Activated CD8-positive, alpha-beta memory T cell treated with anti-CD3 and anti-CD28 coated beads, Interleukin-2, amount 10 ng/mL, durations not matched to agents 7 days and 5 days (primary cell): ENCODE results near the gene LDLRAD4. TPM values are rescaled to one million over a fixed set of nuclear protein-coding genes. Genes with fewer than 3 reads are reported as not detected.

ENCODE experiments used
- ATAC-seq: fragments of 150-1000 bp; cut with Tn5 transposase; one replicate; pipeline ENCODE4 v1.10.0; 2021; ENCODE audit warnings: moderate library complexity
- CTCF ChIA-PET: fragments of 350-600 bp; sonication (Branson Sonifier 250); formaldehyde crosslinking; loops from one replicate; lab custom pipeline; 2021; ENCODE audit warnings: antibody characterized with exemption; lab: Charles Lee
- DNase-seq: peaks from one replicate; pipeline ENCODE4 v3.0.0-alpha.2; 2020
- H3K27ac Mint-ChIP-seq: one replicate; pipeline ENCODE4 v1.8.0; 2021; ENCODE audit warnings: mild to moderate bottlenecking, mixed read lengths
- H3K27me3 Mint-ChIP-seq: one replicate; pipeline ENCODE4 v1.8.0; 2021; ENCODE audit warnings: mixed read lengths
- H3K36me3 Mint-ChIP-seq: one replicate; pipeline ENCODE4 v1.8.0; 2021; ENCODE audit warnings: mild to moderate bottlenecking, mixed read lengths
- H3K4me1 Mint-ChIP-seq: one replicate; pipeline ENCODE4 v1.8.0; 2021; ENCODE audit warnings: mixed read lengths
- H3K4me3 Mint-ChIP-seq: one replicate; pipeline ENCODE4 v1.8.0; 2021; ENCODE audit warnings: mild to moderate bottlenecking, moderate library complexity, mixed read lengths
- H3K9me3 Mint-ChIP-seq: one replicate; pipeline ENCODE4 v1.8.0; 2022; ENCODE audit warnings: low read depth, mixed read lengths
- total RNA-seq, 2 experiments: library from RNA; stranded (reverse); gene quantifications; one replicate each; pipeline ENCODE4 v1.2.3, GENCODE V29; 2021

The LDLRAD4 gene
- total RNA-seq = 10 to 100 TPM; 33.9 to 44.5 TPM

- H3K4me3 Mint-ChIP-seq = peak within 1 kb of the TSS; percentile 58
- H3K27me3 Mint-ChIP-seq = peaks cover 73% of the 10 kb centered on the region
- no peaks in the 10 kb centered on the region for H3K9me3 Mint-ChIP-seq
- H3K27ac Mint-ChIP-seq = peak within 1 kb of the TSS; percentile 45
- CTCF ChIA-PET = no interaction called here
- H3K4me1 Mint-ChIP-seq = peaks cover 17% of the 10 kb centered on the region
- ATAC-seq (peak; percentile 14), DNase-seq (no peak)
- H3K36me3 Mint-ChIP-seq = no peaks in the 10 kb centered on the region
These were observed at the start of gene LDLRAD4 for GRCh38 chr18:13218368-13218991. Gene LDLRAD4 (plus strand): TSS chr18:13218760.

DNA sequence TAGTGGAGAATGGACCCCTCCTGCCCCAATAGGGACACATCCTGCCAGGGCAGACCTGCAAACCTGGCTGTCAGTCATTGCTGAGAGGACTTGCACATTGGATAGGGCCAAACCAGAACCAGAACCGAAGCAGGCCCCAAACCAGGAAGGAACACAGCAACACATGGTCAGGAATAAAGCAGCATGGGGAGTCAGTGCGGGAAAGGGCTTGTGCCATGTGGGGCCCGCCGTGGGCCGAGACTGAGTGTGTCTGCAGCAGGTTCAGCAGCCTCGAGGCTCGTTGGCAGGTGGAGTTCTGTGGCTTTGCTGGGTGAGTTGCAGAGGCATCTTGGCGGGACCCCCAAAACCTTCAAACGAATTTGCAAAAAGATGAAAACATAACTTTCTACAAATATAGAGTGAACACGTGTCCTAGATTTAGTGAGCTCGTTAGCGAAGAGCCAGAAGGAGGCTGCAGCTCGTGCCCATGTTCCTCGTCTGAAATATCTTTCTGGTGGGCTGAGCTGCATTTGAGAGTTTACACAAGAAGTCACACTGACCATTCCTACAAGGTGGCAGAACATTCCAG is 44.9 kb upstream of the LDLRAD4 start:
- Mint-ChIP-seq H3K9me3 (no peaks in the 10 kb centered on the region), H3K27me3 (peaks cover 27% of the 10 kb centered on the region), H3K4me1 (peaks cover 16% of the 10 kb centered on the region), H3K4me3 (no peak overlapping the region), H3K27ac (no peak overlapping the region), H3K36me3 (no peaks in the 10 kb centered on the region)
- DNase-seq = no peak
- no peak for ATAC-seq
- CTCF ChIA-PET = interaction anchor here (1.4 kb wide), 1 partner anchor 14 kb away, joined by 4 read pairs; no protein-coding TSS in a partner anchor

- DNase-seq (no peak), ATAC-seq (no peak)
- Mint-ChIP-seq H3K36me3 (no peaks in the 10 kb centered on the region), H3K4me1 (peaks cover 30% of the 10 kb centered on the region), H3K4me3 (no peak overlapping the region), H3K9me3 (no peaks in the 10 kb centered on the region), H3K27ac (no peak overlapping the region), H3K27me3 (peaks cover 15% of the 10 kb centered on the region)
- CTCF ChIA-PET = no interaction called here
These were observed 43.3 kb upstream of the LDLRAD4 start for GRCh38 chr18:13175266-13175665.

DNA sequence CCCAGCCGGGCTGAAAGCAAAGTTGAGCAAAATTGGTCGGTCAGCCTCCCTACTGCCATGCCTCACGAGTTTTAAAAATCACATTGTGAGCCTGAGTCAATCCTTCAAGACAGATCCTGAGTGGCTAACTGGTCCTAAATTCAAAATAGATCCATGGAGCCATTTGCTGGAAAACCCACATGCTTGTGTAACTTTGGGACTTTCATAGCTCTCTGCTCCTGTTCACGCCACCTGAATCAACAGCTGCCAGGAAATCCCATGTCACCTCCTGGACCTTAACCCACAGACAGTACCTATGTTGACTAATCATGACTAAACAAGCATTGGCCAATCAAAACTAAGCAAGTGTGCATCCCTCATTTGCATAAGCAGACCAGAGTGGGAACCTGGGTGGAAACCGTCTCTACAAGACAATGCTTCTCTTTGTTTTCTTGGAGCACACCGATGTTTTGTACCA is 42.8 kb upstream of the LDLRAD4 start:
- peaks cover 15% of the 10 kb centered on the region for H3K27me3 Mint-ChIP-seq
- no peaks in the 10 kb centered on the region for H3K9me3 Mint-ChIP-seq
- peaks cover 33% of the 10 kb centered on the region for H3K4me1 Mint-ChIP-seq
- no peaks in the 10 kb centered on the region for H3K36me3 Mint-ChIP-seq
- no peak overlapping the region for H3K27ac Mint-ChIP-seq
- no peak for DNase-seq
- H3K4me3 Mint-ChIP-seq = no peak overlapping the region
- ATAC-seq = no peak
- CTCF ChIA-PET = no interaction called here

DNA sequence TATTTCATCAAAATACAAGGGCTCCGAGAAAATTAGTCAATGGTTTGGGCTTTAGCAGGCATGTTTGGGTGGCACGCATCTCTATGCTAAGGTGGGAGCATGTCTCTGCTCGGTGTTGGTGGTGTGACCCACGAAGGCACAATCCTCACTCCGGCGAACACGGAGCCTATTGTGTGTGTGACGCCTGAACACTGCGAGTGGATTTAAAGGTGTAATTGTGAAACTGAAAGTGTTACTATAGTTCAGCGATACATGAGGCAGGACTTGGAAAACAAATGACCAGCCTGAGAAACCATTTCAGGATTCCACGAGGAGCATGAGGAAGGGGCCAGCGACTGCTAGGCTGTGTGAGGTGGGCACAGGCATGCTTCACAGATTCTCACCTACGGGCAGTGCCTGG is 41.7 kb upstream of the LDLRAD4 start:
- Mint-ChIP-seq H3K9me3 (no peaks in the 10 kb centered on the region), H3K4me1 (peaks cover 33% of the 10 kb centered on the region), H3K27me3 (peaks cover 18% of the 10 kb centered on the region), H3K36me3 (no peaks in the 10 kb centered on the region), H3K27ac (peak overlapping the region; percentile 53), H3K4me3 (peak overlapping the region; percentile 64)
- CTCF ChIA-PET = interaction anchor here (0.9 to 1.5 kb wide), 2 partner anchors 8 to 17 kb away, joined by 3 read pairs; no protein-coding TSS in a partner anchor
- DNase-seq (no peak), ATAC-seq (peak; percentile 40)

DNA sequence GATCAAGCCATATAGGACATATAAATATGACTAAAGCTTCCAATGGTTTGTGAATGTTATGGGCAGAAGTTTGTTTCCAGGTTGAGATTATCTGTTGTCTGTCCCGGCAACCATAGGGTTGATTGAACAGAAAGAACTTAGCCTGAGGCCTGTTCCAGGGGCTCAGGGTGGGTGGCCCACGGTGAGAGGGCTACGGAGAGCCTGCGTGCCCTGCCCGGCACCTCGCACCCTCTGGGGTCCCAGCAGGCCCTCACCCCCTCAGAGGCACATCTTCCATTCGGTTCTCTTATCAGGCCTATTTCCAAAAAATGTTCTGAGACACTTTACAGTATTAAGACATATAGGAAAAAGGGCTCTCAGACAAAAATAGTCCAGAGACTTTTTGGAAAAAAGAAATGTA is 40.4 kb upstream of the LDLRAD4 start:
- DNase-seq (no peak), ATAC-seq (no peak)
- H3K9me3 Mint-ChIP-seq = no peaks in the 10 kb centered on the region
- peaks cover 33% of the 10 kb centered on the region for H3K4me1 Mint-ChIP-seq
- no peak overlapping the region for H3K4me3 Mint-ChIP-seq
- CTCF ChIA-PET = interaction anchor here (1.2 to 1.5 kb wide), 2 partner anchors 9 to 19 kb away, joined by 3 to 5 read pairs; no protein-coding TSS in a partner anchor
- H3K36me3 Mint-ChIP-seq = no peaks in the 10 kb centered on the region
- no peak overlapping the region for H3K27ac Mint-ChIP-seq
- H3K27me3 Mint-ChIP-seq = peaks cover 26% of the 10 kb centered on the region

GRCh38 chr18:13178976-13179375 is 39.6 kb upstream of the LDLRAD4 start:
- Mint-ChIP-seq H3K4me3 (no peak overlapping the region), H3K9me3 (no peaks in the 10 kb centered on the region), H3K36me3 (no peaks in the 10 kb centered on the region), H3K27ac (no peak overlapping the region), H3K4me1 (peaks cover 33% of the 10 kb centered on the region), H3K27me3 (peaks cover 30% of the 10 kb centered on the region)
- DNase-seq (no peak), ATAC-seq (peak; percentile 48)
- CTCF ChIA-PET = interaction anchor here (1.2 kb wide), 2 partner anchors 19 to 633 kb away, joined by 3 to 5 read pairs; no protein-coding TSS in a partner anchor

- Mint-ChIP-seq H3K27ac (peak overlapping the region; percentile 2), H3K36me3 (no peaks in the 10 kb centered on the region), H3K27me3 (peaks cover 30% of the 10 kb centered on the region), H3K9me3 (no peaks in the 10 kb centered on the region), H3K4me3 (no peak overlapping the region), H3K4me1 (peaks cover 33% of the 10 kb centered on the region)
- peak; percentile 60 for DNase-seq
- ATAC-seq = peak; percentile 77
- CTCF ChIA-PET = interaction anchor here (1.0 to 1.5 kb wide), 5 partner anchors 8 to 633 kb away, joined by 3 to 5 read pairs (median 3); no protein-coding TSS in a partner anchor
These were observed 38.9 kb upstream of the LDLRAD4 start for GRCh38 chr18:13179566-13180113.

DNA sequence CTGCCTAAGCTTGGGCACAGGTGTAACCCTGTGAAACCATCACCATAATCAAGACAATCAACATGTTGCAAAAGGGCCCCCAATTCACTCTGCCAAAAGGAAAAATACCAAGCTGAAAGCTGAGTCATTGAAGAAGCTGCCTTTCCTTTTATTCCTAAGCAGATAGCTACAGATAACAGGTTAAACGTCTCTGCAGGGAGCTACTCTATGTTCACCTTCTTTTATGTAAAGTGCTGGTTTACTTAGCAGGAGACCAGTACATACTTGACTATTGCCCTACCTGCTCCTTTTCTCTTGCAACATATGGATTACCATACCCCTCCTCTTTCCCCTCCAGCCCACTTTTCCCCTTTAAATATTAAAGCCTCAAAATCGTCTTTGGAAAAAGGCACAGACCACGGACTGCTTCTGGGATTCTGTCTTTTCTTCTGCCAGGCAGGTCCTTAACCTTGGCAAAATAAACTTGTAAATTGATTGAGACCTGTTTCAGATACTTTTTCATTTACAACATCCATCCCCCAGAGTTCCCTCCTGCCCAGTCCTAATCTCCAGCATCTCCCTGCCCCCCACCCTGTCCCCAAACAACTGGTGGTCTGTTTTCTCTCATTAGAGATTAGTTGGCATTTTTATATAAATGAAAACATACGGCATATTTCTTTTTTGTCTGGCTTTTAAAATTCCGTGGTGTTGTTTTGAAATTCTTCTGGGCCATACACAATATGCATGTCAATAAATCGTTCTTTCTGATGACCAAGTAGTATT is 37.8 kb upstream of the LDLRAD4 start:
- Mint-ChIP-seq H3K4me1 (peaks cover 33% of the 10 kb centered on the region), H3K27me3 (peaks cover 30% of the 10 kb centered on the region), H3K27ac (no peak overlapping the region), H3K4me3 (no peak overlapping the region), H3K9me3 (no peaks in the 10 kb centered on the region), H3K36me3 (no peaks in the 10 kb centered on the region)
- ATAC-seq = no peak
- CTCF ChIA-PET = interaction anchor here (0.6 to 1.5 kb wide), 4 partner anchors 17 to 377 kb away, joined by 3 to 5 read pairs (median 4); no protein-coding TSS in a partner anchor
- DNase-seq = no peak

DNA sequence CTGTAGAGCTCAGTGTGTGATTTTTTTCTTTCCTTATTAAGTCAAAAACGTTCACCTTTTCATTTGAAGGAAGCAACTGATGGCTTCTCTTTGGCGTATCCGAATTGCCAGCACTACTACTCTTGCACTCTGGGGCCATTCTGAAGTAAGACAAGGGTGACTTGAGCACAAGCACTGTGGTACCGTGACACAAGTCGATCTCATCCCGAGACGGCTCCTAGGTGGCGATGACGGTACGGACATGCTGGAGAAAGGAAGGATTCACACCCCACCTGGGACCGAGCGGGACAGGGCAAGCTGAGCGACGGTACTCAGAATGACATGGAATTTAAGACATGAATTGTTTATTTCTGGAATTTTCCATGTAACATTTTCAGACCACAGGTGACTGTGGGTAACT is 36.8 kb upstream of the LDLRAD4 start:
- H3K4me1 Mint-ChIP-seq = peaks cover 27% of the 10 kb centered on the region
- no peaks in the 10 kb centered on the region for H3K9me3 Mint-ChIP-seq
- peaks cover 31% of the 10 kb centered on the region for H3K27me3 Mint-ChIP-seq
- no peak overlapping the region for H3K27ac Mint-ChIP-seq
- DNase-seq (no peak), ATAC-seq (no peak)
- CTCF ChIA-PET = no interaction called here
- H3K4me3 Mint-ChIP-seq = no peak overlapping the region
- H3K36me3 Mint-ChIP-seq = no peaks in the 10 kb centered on the region

GRCh38 chr18:13183359-13183758 is 35.2 kb upstream of the LDLRAD4 start:
- ATAC-seq = no peak
- DNase-seq = no peak
- CTCF ChIA-PET = no interaction called here
- Mint-ChIP-seq H3K4me3 (no peak overlapping the region), H3K4me1 (peaks cover 19% of the 10 kb centered on the region), H3K27ac (no peak overlapping the region), H3K36me3 (no peaks in the 10 kb centered on the region), H3K27me3 (peaks cover 41% of the 10 kb centered on the region), H3K9me3 (no peaks in the 10 kb centered on the region)

- CTCF ChIA-PET = no interaction called here
- Mint-ChIP-seq H3K4me1 (peaks cover 15% of the 10 kb centered on the region), H3K36me3 (no peaks in the 10 kb centered on the region), H3K27ac (no peak overlapping the region), H3K27me3 (peaks cover 41% of the 10 kb centered on the region), H3K4me3 (no peak overlapping the region), H3K9me3 (no peaks in the 10 kb centered on the region)
- DNase-seq (no peak), ATAC-seq (no peak)
These were observed 34.8 kb upstream of the LDLRAD4 start for GRCh38 chr18:13183790-13184189.

DNA sequence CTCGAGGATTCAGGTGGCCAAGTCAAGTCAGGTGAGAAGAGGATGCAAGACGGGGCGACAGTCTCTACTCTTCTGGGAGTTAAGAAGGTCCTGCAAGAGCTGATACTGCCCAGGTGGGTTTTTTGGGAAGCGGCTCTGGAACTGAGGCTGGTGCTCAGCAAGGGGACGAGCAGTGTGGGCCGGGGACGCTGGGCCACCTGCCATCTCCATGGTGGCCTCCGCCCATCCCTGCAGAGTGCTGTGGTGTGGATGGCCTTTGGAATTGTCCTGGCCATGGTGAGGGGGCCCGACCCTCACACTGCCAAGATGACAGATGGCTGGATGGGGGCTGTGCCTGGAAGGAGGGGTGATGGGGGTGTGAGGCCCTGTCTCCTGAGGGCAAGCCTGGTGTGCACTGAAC is 34.2 kb upstream of the LDLRAD4 start:
- peaks cover 9% of the 10 kb centered on the region for H3K4me1 Mint-ChIP-seq
- peaks cover 44% of the 10 kb centered on the region for H3K27me3 Mint-ChIP-seq
- H3K9me3 Mint-ChIP-seq = no peaks in the 10 kb centered on the region
- H3K27ac Mint-ChIP-seq = no peak overlapping the region
- H3K36me3 Mint-ChIP-seq = no peaks in the 10 kb centered on the region
- CTCF ChIA-PET = no interaction called here
- H3K4me3 Mint-ChIP-seq = no peak overlapping the region
- DNase-seq (no peak), ATAC-seq (no peak)
